DMS79 (cell line): ENCODE measurements around the gene FFAR4.

ENCODE experiments used
- DNase-seq: peaks from one replicate; lab custom pipeline; 2025; lab: John Stamatoyannopoulos, UW

Gene FFAR4

GRCh38 chr10:93572606-93573005, 6.1 kb downstream of the FFAR4 start:
- DNase-seq = no peak

- no peak for DNase-seq
These were observed 6.8 kb downstream of the FFAR4 start for GRCh38 chr10:93573051-93573909.

GRCh38 chr10:93573924-93574323, 7.5 kb downstream of the FFAR4 start:
- DNase-seq = no peak

- no peak for DNase-seq
These were observed 10.4 kb downstream of the FFAR4 start for GRCh38 chr10:93576888-93577287.

- DNase-seq = no peak
These were observed 11.1 kb downstream of the FFAR4 start for GRCh38 chr10:93577565-93577964.

- DNase-seq = no peak
These were observed 12.6 kb downstream of the FFAR4 start for GRCh38 chr10:93579089-93579488.

GRCh38 chr10:93579985-93580711, 13.7 kb downstream of the FFAR4 start:
- no peak for DNase-seq

- no peak for DNase-seq
These were observed 14.4 kb downstream of the FFAR4 start for GRCh38 chr10:93580828-93581227.

GRCh38 chr10:93584445-93584844, 18.0 kb downstream of the FFAR4 start:
- no peak for DNase-seq

- DNase-seq = no peak
These were observed 23.4 kb downstream of the FFAR4 start for GRCh38 chr10:93589648-93590562.

GRCh38 chr10:93590638-93591037, 24.2 kb downstream of the FFAR4 start:
- DNase-seq = no peak

GRCh38 chr10:93591065-93591808, 24.8 kb downstream of the FFAR4 start:
- DNase-seq = no peak

- DNase-seq = no peak
These were observed 26.8 kb downstream of the FFAR4 start for GRCh38 chr10:93593254-93593653.

GRCh38 chr10:93593749-93594148, 27.3 kb downstream of the FFAR4 start:
- DNase-seq = no peak

- no peak for DNase-seq
These were observed 28.1 kb downstream of the FFAR4 start for GRCh38 chr10:93594518-93594917.

- no peak for DNase-seq
These were observed 29.1 kb downstream of the FFAR4 start for GRCh38 chr10:93595378-93596161.

- DNase-seq = no peak
These were observed 30.1 kb downstream of the FFAR4 start for GRCh38 chr10:93596539-93596938.

GRCh38 chr10:93597075-93597599, 30.7 kb downstream of the FFAR4 start:
- no peak for DNase-seq

GRCh38 chr10:93598157-93598556, 31.7 kb downstream of the FFAR4 start:
- DNase-seq = no peak

- no peak for DNase-seq
These were observed 32.9 kb downstream of the FFAR4 start for GRCh38 chr10:93599335-93599734.
